Ascending aorta (tissue), 2 donors: ENCODE data around the gene PMAIP1. TPM values are rescaled to one million over a fixed set of nuclear protein-coding genes. Genes with fewer than 3 reads are reported as not detected.

Experiments used
- DNase-seq, 2 donors: peaks; one replicate each; pipeline ENCODE4 v3.0.0-alpha.2; 2019; ENCODE audit warnings: low spot score in 2 of 2
- H3K27ac ChIP-seq, 2 donors: fragments of 200-600 bp; sonication (generic); one replicate each; pipeline ENCODE4 v1.5.1; 2016 to 2017; ENCODE audit warnings: mild to moderate bottlenecking in 1 of 2
- H3K27me3 ChIP-seq: fragments of 200-600 bp; sonication (generic); one replicate; pipeline ENCODE4 v1.5.1; 2017
- H3K36me3 ChIP-seq, 2 donors: fragments of 200-600 bp; sonication (generic); one replicate each; pipeline ENCODE4 v1.5.1; 2016
- H3K4me1 ChIP-seq, 2 donors: fragments of 200-600 bp; sonication (generic); one replicate each; pipeline ENCODE4 v1.5.1; 2016 to 2017; ENCODE audit warnings: mild to moderate bottlenecking in 1 of 2
- H3K4me3 ChIP-seq, 2 donors: fragments of 200-600 bp; sonication (generic); one replicate each; pipeline ENCODE4 v1.5.1; 2016 to 2017; ENCODE audit warnings: mild to moderate bottlenecking in 1 of 2
- H3K9me3 ChIP-seq, 2 donors: fragments of 200-600 bp; sonication (generic); one replicate each; pipeline ENCODE4 v1.5.1; 2016
- intact Hi-C: fragments of 100-400 bp; cut with DNase I; formaldehyde crosslinking; loops from one replicate; pipeline ENCODE4 v1.15.1; 2023
- total RNA-seq: library from RNA; depleted of rRNA; stranded (reverse); fragments of >200 nt; gene quantifications from one replicate; pipeline ENCODE4 v1.1.0, GENCODE V29; 2016
- TF ChIP-seq, protein P1 (sequence below), 3 experiments: fragments of 200-600 bp in 2 of 3; fragments of 450-650 bp in 1 of 3; sonication (generic) in 2 of 3; IDR thresholded peaks; one replicate each; pipeline ENCODE4 v1.5.1; 2016 to 2019; ENCODE audit warnings: antibody characterized with exemption in 3 of 3, mild to moderate bottlenecking in 1 of 3, moderate library complexity in 1 of 3

The PMAIP1 gene
- total RNA-seq, 1 donor from 2014 or later, result not detected

DNA sequence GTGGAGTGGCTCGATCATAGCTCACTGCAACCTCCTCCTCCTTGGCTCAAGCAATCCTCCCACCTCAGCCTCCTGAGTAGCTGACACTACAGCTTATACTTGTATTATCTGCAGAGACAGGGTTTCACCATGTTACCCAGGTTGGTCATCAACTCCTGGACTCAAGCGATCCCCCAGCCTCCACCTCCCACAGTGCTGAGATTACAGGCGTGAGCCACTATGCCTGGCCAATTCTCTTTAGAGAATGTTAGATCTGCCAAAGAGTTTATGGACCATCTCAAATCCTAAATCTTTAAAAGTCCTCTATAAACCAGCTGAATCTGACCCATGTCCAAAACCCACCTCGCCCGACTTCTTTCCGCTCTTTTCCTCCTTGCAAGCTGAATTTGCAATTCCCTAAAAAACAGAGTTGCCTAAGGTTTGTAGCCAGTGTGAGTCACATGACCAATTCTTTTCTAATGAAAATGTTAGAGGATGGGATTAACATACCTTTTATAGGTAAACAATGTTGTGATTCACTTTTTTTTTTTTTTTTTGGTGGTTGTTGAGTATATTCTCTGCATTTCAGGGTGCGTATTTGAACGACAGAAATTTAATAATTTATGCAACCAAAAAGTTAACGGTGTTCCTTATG is 2.4 kb upstream of the PMAIP1 start:
- intact Hi-C loops, result no loop called here
- no peak overlapping the region for H3K4me3 ChIP-seq
- DNase-seq, result no peak

DNA sequence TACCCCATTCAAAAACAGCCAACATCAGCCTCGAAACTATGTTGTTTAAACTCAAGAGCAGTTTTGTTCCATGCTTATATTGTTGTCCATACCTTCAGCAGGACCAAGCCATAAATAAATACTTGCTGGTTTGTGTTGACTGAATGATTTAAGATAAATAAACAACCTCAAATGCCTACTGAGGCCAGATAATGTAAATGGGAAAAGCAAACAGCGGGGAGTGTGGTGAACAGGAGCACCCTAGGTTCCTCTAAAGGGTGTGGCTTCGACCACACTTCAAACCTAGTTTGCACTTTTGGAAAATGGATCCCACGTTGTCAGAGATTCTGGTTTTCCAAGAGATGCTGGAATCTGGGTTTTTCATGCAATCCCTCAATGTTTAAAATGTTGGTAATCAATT is 1.7 kb upstream of the PMAIP1 start:
- no peak for DNase-seq
- H3K36me3 ChIP-seq, result no peaks in the 10 kb centered on the region
- TF ChIP-seq, protein P1, sequence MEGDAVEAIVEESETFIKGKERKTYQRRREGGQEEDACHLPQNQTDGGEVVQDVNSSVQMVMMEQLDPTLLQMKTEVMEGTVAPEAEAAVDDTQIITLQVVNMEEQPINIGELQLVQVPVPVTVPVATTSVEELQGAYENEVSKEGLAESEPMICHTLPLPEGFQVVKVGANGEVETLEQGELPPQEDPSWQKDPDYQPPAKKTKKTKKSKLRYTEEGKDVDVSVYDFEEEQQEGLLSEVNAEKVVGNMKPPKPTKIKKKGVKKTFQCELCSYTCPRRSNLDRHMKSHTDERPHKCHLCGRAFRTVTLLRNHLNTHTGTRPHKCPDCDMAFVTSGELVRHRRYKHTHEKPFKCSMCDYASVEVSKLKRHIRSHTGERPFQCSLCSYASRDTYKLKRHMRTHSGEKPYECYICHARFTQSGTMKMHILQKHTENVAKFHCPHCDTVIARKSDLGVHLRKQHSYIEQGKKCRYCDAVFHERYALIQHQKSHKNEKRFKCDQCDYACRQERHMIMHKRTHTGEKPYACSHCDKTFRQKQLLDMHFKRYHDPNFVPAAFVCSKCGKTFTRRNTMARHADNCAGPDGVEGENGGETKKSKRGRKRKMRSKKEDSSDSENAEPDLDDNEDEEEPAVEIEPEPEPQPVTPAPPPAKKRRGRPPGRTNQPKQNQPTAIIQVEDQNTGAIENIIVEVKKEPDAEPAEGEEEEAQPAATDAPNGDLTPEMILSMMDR (IDR thresholded peaks at IDR 0.05), result no peak
- no peaks in the 10 kb centered on the region for H3K27me3 ChIP-seq
- H3K9me3 ChIP-seq, result no peaks in the 10 kb centered on the region
- no peak overlapping the region for H3K27ac ChIP-seq
- H3K4me3 ChIP-seq, result no peak overlapping the region
- H3K4me1 ChIP-seq, result peaks cover 0 to 14% of the 10 kb centered on the region in 2 donors
- intact Hi-C loops, result no loop called here

More for the DNA sequence above, 2.4 kb upstream of the PMAIP1 start:
- H3K27ac ChIP-seq, result no peak overlapping the region
- H3K4me1 ChIP-seq, result peaks cover 0 to 14% of the 10 kb centered on the region in 2 donors
- TF ChIP-seq, protein P1 (IDR thresholded peaks at IDR 0.05), result no peak
- no peaks in the 10 kb centered on the region for H3K36me3 ChIP-seq
- H3K9me3 ChIP-seq, result no peaks in the 10 kb centered on the region
- no peaks in the 10 kb centered on the region for H3K27me3 ChIP-seq

DNA sequence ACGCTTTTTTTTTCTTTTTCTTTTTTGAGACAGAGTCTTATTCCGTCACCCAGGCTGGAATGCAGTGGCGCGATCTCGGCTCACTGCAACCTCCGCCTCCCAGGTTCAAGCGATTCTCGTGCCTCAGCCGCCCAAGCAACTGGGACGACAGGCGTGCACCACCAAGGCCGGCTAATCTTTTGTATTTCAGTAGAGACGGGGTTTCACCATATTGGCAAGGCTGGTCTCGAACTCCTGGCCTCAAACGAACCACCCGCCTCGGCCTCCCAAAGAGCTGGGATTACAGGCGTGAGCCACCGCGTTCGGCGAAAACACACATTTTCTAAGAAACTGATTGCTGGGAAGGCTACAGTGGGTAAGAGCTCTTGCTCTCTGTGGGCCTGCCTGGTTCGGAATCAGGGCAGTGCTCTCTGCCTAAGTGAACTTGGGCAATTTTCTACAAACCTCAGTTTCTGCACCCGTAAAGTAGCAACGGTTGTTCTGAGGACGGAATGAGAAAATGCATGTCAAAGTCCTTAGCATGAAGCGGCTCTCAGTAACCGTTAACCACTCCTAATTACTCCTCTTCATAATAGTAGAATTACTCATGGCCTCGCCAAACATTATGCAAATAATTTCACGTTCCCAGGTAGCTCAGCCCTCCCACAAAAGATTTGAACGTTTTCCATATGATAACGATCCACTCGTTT is 1.0 kb upstream of the PMAIP1 start:
- Histone ChIP-seq H3K36me3 (no peaks in the 10 kb centered on the region), H3K27ac (no peak overlapping the region), H3K9me3 (no peaks in the 10 kb centered on the region), H3K4me1 (peaks cover 0 to 14% of the 10 kb centered on the region in 2 donors), H3K27me3 (no peaks in the 10 kb centered on the region), H3K4me3 (peak overlapping the region; percentile 66 to 69)
- no peak for DNase-seq
- TF ChIP-seq, protein P1 (IDR thresholded peaks at IDR 0.05), result no peak
- intact Hi-C loops, result no loop called here

DNA sequence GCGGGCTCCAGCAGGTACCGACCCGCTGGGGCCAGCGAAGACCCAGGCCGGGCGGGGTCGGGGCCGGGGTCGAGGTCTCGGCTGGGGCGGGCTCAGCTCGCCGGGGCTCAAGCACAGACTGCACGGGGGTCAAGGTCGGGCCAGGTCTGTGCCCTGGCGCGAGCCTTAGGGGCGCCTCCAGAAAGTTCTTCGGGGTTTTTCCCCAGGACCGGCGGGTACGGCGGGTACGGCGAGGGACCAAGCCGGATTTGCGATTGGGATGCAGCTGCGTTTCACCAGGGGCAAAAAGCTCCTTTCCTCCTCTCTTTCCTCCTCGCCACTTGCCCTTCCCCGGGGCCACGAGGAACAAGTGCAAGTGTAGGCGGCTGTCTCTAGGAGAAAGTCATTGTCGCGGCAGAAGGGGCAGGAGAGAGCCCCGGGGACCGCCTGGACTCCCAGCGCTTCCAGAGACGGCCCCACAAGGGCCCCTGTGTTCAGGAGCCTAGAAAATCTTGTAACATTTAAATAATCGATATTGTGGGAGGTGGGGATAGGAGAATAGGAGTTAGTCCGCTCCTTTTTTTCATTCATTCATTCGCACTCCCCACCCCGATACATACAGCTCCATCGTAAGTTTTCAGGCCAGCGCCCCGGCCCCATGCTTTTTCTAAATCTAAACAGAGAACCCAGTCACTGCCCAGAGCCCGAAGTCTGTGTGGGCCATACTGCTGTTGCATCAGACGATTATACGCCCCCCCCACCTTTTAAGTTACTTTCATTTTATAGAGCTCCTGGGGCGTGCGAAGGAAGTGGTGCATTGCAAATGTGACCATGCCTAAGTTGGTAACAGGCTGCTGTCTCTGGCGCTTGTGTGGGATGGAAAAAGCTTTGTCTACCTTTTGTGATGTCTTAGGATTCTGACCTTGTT is 679 bp downstream of the PMAIP1 start:
- Histone ChIP-seq H3K27me3 (no peaks in the 10 kb centered on the region), H3K9me3 (no peaks in the 10 kb centered on the region), H3K36me3 (no peaks in the 10 kb centered on the region), H3K4me1 (peaks cover 0 to 14% of the 10 kb centered on the region in 2 donors), H3K27ac (no peak overlapping the region), H3K4me3 (peak overlapping the region; percentile 66 to 69)
- no peak for DNase-seq
- TF ChIP-seq, protein P1 (IDR thresholded peaks at IDR 0.05), result no peak
- intact Hi-C loops, result no loop called here

DNA sequence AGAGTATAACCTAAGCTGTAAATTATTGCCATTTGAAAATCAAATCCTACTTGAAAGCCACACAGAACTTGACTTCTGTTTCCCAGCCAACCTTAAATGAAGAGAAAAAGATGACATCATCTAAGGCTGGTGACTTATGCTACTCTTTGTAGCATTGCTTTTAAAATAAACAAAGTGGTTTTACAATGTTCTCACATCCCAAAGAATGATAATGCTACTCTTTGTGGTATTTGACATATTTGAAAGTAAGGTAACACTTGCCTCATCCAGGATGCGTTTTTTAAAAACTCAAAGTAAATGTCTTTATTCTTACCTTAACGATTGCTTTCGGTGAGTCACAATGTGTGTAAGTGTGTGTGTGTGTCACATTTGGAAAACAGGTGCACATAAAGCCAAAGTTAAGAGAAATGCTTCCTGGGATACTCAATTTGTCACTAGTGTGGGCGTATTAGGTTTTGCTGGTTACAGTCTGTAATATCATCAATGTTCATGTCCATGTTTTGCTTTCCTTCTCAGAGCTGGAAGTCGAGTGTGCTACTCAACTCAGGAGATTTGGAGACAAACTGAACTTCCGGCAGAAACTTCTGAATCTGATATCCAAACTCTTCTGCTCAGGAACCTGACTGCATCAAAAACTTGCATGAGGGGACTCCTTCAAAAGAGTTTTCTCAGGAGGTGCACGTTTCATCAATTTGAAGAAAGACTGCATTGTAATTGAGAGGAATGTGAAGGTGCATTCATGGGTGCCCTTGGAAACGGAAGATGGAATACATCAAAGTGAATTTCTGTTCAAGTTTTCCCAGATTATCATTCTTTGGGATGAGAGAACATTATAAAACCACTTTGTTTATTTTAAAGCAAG is 2.6 kb downstream of the PMAIP1 start:
- Histone ChIP-seq H3K4me1 (peaks cover 0 to 14% of the 10 kb centered on the region in 2 donors), H3K9me3 (no peaks in the 10 kb centered on the region), H3K27ac (no peak overlapping the region), H3K27me3 (no peaks in the 10 kb centered on the region), H3K4me3 (no peak overlapping the region), H3K36me3 (no peaks in the 10 kb centered on the region)
- intact Hi-C loops, result no loop called here
- TF ChIP-seq, protein P1 (IDR thresholded peaks at IDR 0.05), result no peak
- DNase-seq, result no peak
